GM21381 (cell line): ENCODE measurements around the gene SLC12A9.

Source experiments
- ATAC-seq: cut with Tn5 transposase; IDR thresholded peaks from one replicate; pipeline ENCODE4 v1.9.1; 2021; ENCODE audit warnings: mild to moderate bottlenecking, moderate library complexity; ENCODE audit not compliant: unreplicated experiment

SLC12A9 gene

DNA sequence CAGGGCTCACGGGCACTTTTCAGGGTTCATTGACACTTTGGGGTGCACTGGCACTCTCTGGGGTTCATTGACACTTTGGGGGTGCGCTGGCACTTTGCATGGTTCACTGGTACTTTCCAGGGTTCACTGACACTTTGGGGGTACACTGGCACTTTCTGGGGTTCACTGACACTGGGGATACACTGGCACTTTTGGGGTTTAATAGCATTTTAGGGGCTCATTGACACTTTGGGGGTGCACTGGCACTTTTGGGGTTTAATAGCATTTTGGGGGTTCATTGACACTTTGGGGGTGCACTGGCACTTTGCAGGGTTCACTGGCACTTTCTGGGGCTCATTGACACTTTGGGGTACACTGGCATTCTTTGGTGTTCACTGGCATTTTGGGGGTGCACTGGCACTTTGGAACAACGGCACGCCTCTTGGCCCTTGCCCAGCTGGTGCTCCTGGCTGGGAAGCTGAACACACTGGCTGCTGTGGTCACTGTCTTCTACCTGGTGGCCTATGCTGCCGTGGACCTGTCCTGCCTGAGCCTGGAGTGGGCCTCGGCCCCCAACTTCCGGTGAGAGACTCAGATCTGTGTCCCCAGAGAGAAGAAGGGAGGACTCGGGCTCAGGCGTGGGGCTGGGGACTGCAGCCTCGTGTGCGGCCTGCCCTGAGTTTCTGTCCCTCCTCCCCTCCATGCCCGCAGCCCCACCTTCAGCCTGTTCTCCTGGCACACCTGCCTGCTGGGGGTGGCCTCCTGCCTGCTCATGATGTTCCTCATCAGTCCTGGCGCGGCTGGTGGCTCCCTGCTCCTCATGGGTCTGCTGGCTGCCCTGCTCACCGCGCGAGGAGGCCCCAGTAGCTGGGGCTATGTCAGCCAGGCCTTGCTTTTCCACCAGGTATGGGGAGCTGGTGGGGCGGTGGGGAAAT is 8.4 kb downstream of the SLC12A9 start:
- no peak for ATAC-seq

- no peak for ATAC-seq
Observed at GRCh38 chr7:100861616-100861985, 9.1 kb downstream of the SLC12A9 start.

DNA sequence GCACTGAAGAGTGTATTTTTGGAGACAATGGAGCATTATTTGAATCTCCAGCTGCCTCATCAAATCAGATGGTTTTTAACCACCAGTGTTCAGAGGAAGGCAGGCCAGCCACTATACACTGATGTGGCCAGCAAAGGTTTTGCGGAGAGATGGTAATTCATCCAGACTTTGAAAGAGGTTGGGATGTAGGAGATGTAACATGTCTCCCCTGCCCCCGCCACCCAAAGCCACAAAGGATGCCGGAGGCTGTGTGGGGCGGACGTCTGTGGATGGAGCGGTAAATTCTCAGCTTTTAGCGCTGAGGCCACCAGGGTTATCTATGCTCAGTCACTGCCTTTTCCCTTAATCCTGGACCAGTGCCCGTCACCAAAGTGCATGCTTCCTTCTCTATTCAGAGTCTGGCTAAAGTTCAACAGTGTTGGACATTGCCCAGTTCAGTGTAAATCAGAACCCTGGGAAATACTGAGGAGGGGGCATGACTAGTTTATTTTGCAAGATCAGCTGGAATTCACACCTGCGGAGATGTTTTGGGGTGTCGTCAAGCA is 11.0 kb downstream of the SLC12A9 start:
- no peak for ATAC-seq

DNA sequence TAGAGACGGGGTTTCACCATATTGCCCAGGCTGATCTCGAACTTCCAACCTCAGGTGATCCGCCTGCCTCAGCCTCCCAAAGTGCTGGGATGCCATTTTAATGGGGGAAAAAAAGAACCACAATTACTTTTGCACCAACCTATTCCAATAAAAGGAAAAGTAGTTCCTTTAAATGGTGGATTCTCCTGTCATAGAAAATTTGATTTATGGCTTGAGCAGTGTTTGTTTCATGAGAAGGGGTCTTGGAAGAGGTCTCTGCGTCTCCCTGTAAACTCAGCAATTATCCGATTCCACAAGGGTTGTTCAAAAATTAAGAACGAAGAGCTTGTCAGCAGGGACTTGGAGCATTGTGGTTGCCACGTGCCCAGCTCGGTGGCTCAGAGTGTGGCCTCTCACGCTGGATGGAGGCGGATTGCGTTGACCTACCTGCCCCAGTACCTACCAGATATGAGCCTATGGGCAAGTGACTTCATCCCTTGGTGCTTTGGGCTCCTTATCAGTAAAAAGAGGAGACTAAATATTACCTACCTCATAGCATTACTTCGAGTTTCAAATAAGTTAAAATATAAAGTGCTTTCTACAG is 11.8 kb downstream of the SLC12A9 start:
- ATAC-seq = no peak

DNA sequence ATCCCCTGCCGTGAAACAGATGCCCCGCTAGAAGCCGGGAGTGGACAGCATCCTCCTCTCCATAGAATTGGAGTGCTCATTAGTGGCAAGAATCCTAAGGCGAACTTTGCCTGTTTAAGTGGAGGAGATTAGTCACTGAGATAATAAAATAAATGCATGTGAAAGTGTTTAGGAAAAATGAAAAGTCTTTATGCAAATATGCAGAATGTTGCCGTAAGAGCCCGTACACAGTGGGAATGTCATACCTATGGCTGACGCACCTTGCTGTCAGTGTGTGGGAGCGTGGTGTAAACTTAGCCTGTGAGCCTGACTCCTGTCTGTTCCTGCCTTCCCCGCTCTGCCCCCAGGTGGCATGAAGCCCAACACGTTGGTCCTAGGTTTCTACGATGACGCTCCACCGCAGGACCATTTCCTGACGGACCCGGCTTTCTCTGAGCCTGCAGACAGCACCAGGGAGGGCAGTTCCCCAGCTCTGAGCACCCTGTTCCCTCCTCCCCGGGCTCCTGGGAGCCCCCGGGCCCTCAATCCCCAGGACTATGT is 12.9 kb downstream of the SLC12A9 start:
- no peak for ATAC-seq

DNA sequence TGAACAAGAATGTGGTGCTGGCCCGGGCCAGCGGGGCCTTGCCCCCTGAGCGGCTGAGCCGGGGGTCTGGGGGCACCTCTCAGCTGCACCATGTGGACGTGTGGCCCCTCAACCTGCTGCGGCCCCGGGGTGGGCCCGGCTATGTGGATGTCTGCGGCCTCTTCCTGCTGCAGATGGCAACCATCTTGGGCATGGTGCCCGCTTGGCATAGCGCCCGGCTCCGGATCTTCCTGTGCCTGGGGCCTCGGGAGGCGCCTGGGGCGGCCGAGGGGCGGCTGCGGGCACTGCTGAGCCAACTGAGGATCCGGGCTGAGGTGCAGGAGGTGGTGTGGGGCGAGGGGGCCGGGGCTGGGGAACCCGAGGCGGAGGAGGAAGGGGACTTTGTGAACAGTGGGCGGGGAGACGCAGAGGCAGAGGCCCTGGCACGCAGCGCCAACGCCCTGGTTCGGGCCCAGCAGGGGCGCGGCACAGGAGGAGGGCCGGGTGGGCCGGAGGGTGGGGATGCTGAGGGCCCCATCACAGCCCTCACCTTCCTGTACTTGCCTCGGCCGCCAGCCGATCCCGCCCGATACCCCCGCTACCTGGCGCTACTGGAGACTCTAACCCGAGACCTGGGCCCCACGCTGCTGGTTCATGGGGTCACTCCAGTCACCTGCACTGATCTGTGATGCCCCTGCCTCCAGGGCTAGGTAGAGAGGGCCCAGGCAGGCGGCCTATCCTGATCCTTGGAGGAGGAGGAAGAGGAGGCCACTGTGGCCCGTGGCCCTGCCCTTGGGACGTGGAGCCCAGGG is 13.6 kb downstream of the SLC12A9 start:
- ATAC-seq = no peak

- ATAC-seq = no peak
Observed at GRCh38 chr7:100866729-100867039, 14.2 kb downstream of the SLC12A9 start.

DNA sequence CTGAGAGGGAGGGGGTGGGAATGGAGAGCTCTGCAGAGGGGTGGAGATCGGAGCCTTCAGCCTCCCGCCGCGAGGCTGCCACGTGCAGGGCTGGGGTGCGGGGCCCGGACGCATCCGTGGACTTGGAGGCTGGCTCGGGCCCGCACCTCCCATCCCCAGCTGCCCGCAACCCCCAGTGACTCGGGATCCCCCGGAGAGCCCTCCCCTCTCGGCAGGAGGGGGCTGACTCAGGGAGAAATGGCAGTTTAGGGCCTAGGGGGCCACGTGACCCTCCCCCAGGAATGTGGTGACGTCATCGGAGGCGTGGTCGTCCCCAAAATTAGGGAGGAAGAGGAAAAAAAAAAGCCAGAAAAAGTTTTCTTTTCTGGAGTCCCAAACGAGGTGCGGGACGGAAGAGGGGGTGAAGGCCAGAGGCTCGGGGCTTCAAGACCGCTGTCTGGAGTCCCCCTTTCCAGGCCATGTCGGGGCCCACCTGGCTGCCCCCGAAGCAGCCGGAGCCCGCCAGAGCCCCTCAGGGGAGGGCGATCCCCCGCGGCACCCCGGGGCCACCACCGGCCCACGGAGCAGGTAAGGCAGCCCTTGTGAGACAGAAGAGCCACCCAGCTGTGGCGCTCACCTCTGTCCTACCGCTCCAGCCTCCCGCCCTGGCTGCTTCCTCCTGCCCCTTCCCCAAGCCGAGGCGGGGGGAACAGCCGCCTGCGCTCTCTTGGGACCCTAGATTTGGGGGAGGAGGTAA is 14.7 kb downstream of the SLC12A9 start, which contains the start of gene TRIP6:
Gene TRIP6, plus strand, starts transcription at position 348 of the 736 bp plus-strand sequence. Its CDS starts 111 bp downstream, at position 459.
- no peak for ATAC-seq

GRCh38 chr7:100867776-100868485 is 15.4 kb downstream of the SLC12A9 start:
- no peak for ATAC-seq

- ATAC-seq = no peak
Observed at GRCh38 chr7:100873599-100874299, 21.2 kb downstream of the SLC12A9 start.

DNA sequence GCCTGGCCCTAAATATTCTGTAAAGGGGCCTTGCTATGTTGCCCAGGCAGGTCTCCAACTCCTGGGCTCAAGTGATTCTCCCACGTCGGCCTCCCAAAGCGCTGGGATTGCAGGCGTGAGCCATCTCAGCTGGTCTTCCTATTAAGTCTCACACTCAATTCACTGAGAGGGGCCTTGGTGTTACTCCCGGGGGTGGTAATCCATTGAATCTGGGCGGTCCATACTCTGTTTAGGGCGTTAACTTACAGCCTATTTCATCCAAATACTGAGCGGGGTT is 21.7 kb downstream of the SLC12A9 start:
- no peak for ATAC-seq

DNA sequence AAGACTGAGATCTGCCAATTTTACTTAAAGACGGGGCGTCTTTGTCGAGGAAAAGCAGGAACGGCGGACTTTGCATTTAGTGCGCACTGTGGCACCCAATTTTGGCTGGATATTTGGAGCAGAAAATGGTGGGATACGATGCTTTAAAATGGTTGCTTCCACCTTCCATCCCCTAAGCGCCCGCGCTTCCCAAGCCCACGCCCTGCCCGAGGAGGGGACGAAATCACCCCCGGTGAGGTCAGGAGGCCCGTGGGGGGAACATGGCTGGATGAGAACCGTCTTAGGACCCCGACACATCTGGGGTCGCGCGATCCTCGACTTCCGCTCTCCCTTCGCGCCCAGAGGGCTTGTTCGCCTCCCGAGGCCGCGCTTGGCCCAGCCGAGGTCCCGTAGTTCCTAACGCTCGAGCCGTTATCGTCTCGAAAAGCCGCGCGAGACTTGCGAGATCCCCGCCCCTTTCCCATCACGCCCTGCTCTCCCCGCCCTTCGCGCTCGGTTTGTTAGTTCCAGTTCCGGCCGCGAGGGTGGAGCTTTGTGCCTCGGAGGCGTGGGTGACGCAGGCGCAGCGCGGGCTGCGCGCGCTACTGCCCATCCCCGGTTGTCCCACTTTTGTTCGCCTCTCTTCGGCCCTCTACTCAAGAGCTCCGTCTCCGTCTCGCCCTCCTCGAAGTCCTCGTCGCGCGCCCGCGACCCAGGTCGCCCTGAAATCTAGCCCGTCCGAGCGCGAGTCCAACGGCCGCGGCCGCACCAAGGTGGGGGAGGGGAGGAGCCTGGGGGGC is 22.3 kb downstream of the SLC12A9 start, which contains the start of gene SRRT:
Gene SRRT, plus strand, starts transcription at position 527 of the 779 bp plus-strand sequence. CDS start 488 bp downstream, outside the sequence.
- peak; percentile 88 for ATAC-seq

GRCh38 chr7:100875356-100875751 is 22.8 kb downstream of the SLC12A9 start:
- peak; percentile 23 for ATAC-seq

- ATAC-seq = no peak
Observed at GRCh38 chr7:100878013-100878412, 25.5 kb downstream of the SLC12A9 start.

DNA sequence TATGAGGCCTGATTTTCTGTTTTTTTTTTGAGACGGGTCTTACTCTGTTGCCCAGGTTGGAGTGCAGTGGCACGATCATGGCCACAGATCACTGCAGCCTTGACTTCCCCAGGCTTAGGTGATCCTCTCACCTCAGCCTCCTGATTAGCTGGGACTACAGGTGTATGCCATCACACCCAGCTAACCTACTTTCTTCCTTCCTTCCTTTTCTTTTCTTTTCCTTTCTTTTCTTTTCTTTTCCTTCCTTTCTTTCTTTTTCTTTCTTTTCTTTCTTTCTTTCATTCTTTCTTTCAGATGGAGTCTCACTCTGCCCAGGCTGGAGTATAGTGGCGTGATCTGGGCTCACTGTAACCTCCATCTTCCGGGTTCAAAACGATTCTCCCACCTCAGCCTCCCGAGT is 26.2 kb downstream of the SLC12A9 start:
- no peak for ATAC-seq

- no peak for ATAC-seq
Observed at GRCh38 chr7:100879685-100880261, 27.3 kb downstream of the SLC12A9 start.

DNA sequence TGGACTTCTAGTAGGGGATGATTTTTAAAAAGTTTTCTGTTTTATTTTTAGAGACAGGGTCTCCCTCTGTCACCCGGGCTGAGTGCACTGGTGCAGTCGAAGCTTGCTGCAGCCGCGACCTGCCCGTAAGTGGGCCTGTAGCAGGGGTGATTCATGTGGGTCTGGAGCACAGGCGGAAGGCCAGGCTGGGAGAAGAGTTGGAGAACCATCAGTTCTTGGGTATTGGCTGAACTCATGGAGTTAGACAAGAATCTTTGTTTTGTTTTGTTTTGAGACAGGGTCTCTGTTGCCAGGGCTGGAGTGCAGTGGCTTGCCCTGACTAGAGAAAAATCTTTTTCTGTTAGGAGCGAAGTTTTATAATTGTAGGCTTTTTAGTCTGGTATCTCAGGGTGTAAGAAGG is 28.1 kb downstream of the SLC12A9 start:
- ATAC-seq = no peak

DNA sequence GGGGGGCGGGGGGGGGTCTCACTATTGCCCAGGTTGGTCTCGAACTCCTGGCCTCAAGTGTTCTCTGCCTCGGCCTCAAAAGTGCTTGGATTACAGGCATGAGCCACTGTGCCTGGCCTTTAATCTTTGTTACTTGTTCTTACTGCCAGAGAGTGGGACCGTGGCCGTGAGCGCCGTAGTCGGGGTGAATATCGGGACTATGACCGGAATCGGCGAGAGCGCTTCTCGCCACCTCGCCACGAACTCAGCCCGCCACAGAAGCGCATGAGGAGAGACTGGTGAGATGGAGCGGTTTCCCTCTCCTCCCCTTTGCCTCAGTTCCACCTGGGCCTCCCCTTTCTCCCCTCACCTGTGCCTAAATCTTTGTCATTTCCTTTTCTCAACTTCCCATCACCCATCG is 28.6 kb downstream of the SLC12A9 start:
- ATAC-seq = no peak
